Inferior parietal cortex (tissue), 1 donor: ENCODE data around the gene RUNX1.
"Not testable (repeated sequence)": the region's sequence is repeated elsewhere in the genome, so short reads cannot be mapped to it uniquely, and the experiment has no call there.

Source experiments
- DNase-seq: peaks from one replicate; pipeline ENCODE4 v3.0.0-alpha.2; 2016; ENCODE audit errors: extremely low spot score

RUNX1 gene

GRCh38 chr21:34969423-34970166 lies 79.5 kb downstream of the RUNX1 start:
- no peak for DNase-seq

GRCh38 chr21:34968414-34969333 lies 80.4 kb downstream of the RUNX1 start:
- DNase-seq: no peak

GRCh38 chr21:34967509-34968289 lies 81.4 kb downstream of the RUNX1 start:
- no peak for DNase-seq

- DNase-seq: not testable (repeated sequence)
Observed at GRCh38 chr21:34966881-34967280, 82.2 kb downstream of the RUNX1 start.

GRCh38 chr21:34965200-34966174 lies 83.6 kb downstream of the RUNX1 start:
- DNase-seq: no peak

GRCh38 chr21:34962586-34963222 lies 86.4 kb downstream of the RUNX1 start:
- DNase-seq: no peak

- DNase-seq: no peak
Observed at GRCh38 chr21:34962136-34962535, 87.0 kb downstream of the RUNX1 start.

- DNase-seq: no peak
Observed at GRCh38 chr21:34960687-34961086, 88.4 kb downstream of the RUNX1 start.

- DNase-seq: no peak
Observed at GRCh38 chr21:34959607-34960006, 89.5 kb downstream of the RUNX1 start.

- no peak for DNase-seq
Observed at GRCh38 chr21:34958040-34958439, 91.1 kb downstream of the RUNX1 start.

- no peak for DNase-seq
Observed at GRCh38 chr21:34956416-34957316, 92.4 kb downstream of the RUNX1 start.

- DNase-seq: no peak
Observed at GRCh38 chr21:34953950-34954349, 95.2 kb downstream of the RUNX1 start.

GRCh38 chr21:34952701-34953100 lies 96.4 kb downstream of the RUNX1 start:
- DNase-seq: no peak

GRCh38 chr21:34951868-34952267 lies 97.2 kb downstream of the RUNX1 start:
- not testable (repeated sequence) for DNase-seq

GRCh38 chr21:34950980-34951379 lies 98.1 kb downstream of the RUNX1 start:
- DNase-seq: peak; percentile 6

- no peak for DNase-seq
Observed at GRCh38 chr21:34949499-34949898, 99.6 kb downstream of the RUNX1 start.

GRCh38 chr21:34949030-34949429 lies 100.1 kb downstream of the RUNX1 start:
- no peak for DNase-seq

- no peak for DNase-seq
Observed at GRCh38 chr21:34948157-34948556, 100.9 kb downstream of the RUNX1 start.

- no peak for DNase-seq
Observed at GRCh38 chr21:34946916-34947534, 102.1 kb downstream of the RUNX1 start.
